ENCODE measurements around the gene KIFC1. TPM values are rescaled to one million over a fixed set of nuclear protein-coding genes. Genes with fewer than 3 reads are reported as not detected.

Gene KIFC1
- total and polyA plus RNA-seq, 2 donors (not counting 1 experiment from before 2014, with no cell fraction given): 0.79 to 1.0 TPM

DNA sequence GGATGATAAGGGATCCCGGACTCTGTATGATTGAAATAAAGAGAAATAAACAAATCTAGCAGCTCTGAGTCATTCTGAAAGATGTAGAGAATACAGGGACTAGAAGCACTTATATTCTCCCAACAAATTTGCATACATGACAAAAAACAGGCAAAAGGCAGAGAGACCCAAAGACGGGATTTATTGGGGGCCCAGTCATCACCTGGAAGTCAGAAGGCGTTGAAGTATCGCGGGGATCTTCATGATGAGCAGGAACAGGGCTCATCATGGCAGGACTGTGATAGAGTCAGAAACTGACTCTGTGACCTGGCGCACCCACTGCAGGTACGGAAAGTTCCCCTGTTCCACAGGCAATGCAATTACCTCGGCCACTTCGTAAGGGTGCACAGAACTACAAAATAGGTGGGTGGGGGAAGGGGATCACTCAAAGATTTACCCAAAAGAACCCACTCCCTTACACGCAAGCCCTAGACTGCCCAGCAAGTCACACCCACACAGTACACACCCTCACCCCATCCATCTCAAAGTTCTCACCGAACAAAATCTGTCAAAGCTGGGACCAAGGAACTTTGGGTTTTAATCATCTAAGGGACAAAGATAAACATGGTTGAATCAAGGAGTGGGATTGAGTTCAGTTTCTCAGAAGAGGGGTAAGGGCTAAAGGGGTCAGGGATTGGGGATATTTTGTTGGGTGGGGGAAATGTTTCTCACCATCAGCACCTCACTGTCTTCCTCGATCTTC, 24.9 kb downstream of the KIFC1 start:
- POLR2A ChIA-PET: interaction anchor here (1.3 kb wide), 1 partner anchor 154 kb away, joined by 4 read pairs; no protein-coding TSS in a partner anchor
- intact Hi-C loops (cut with micrococcal nuclease): no loop called here

More for the DNA sequence above, 24.9 kb downstream of the KIFC1 start:
- Mint-ChIP-seq H3K4me1 (peaks cover 75% of the 10 kb centered on the region), H3K27ac (peak overlapping the region; percentile 97), H3K4me3 (peak overlapping the region; percentile 96), H3K27me3 (peaks cover 4% of the 10 kb centered on the region), H3K9me3 (ENCODE audit: insufficient read depth) (no peaks in the 10 kb centered on the region)
- ATAC-seq (ENCODE audit: low read depth) (no peak), DNase-seq (peak; percentile 46)
- Histone ChIP-seq H3K9me3 (ENCODE audit: control extremely low read depth in 1 of 3, control insufficient read depth in 2 of 3, insufficient read depth in 1 of 3, low read length in 2 of 3) (no peaks in the 10 kb centered on the region), H3K27ac (ENCODE audit: low read length in 2 of 2) (peak overlapping the region; percentile 89 to 93), H3K36me3 (replicated peaks in 1 of 2; ENCODE audit: control extremely low read depth in 1 of 2, control insufficient read depth in 1 of 2, extremely low read depth in 1 of 2, insufficient read depth in 2 of 2, low read length in 1 of 2) (peaks cover 0 to 44% of the 10 kb centered on the region in 2 experiments), H2AFZ (ENCODE audit: insufficient read depth, low read depth, low read length, poor library complexity, severe bottlenecking) (peak overlapping the region; percentile 64), H3K27me3 (replicated peaks in 1 of 4; ENCODE audit: control extremely low read depth in 1 of 4, control insufficient read depth in 3 of 4, insufficient read depth in 4 of 4, low read length in 3 of 4) (peaks cover 0 to 3% (median 0%) of the 10 kb centered on the region in 4 experiments), H3K4me1 (ENCODE audit: control insufficient read depth in 2 of 2, insufficient read depth in 2 of 2, low read length in 2 of 2) (peaks cover 55 to 80% of the 10 kb centered on the region in 2 donors), H4K20me1 (ENCODE audit: control insufficient read depth, insufficient read depth, low read length, poor library complexity, severe bottlenecking) (peaks cover 13% of the 10 kb centered on the region), H3K4me3 (ENCODE audit: control extremely low read depth in 1 of 5, extremely low read depth in 1 of 5, insufficient read depth in 1 of 5, low read depth in 2 of 5, low read length in 4 of 5) (peak overlapping the region in 4 of 5 experiments; percentile 68 to 84 (median 74)), H3K4me2 (replicated peaks; ENCODE audit: low read depth, low read length, poor library complexity, severe bottlenecking) (peak overlapping the region; percentile 92), H3K9ac (ENCODE audit: low read length) (peak overlapping the region; percentile 89), H3K79me2 (ENCODE audit: control insufficient read depth, insufficient read depth, low read length) (peaks cover 43% of the 10 kb centered on the region)
- TF ChIP-seq EZH2 (IDR thresholded peaks at IDR 0.05; ENCODE audit: borderline replicate concordance, insufficient read depth, low read depth, low read length, poor library complexity, severe bottlenecking): no peak
- TF ChIP-seq, protein P1, sequence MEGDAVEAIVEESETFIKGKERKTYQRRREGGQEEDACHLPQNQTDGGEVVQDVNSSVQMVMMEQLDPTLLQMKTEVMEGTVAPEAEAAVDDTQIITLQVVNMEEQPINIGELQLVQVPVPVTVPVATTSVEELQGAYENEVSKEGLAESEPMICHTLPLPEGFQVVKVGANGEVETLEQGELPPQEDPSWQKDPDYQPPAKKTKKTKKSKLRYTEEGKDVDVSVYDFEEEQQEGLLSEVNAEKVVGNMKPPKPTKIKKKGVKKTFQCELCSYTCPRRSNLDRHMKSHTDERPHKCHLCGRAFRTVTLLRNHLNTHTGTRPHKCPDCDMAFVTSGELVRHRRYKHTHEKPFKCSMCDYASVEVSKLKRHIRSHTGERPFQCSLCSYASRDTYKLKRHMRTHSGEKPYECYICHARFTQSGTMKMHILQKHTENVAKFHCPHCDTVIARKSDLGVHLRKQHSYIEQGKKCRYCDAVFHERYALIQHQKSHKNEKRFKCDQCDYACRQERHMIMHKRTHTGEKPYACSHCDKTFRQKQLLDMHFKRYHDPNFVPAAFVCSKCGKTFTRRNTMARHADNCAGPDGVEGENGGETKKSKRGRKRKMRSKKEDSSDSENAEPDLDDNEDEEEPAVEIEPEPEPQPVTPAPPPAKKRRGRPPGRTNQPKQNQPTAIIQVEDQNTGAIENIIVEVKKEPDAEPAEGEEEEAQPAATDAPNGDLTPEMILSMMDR (IDR thresholded peaks at IDR 0.05): no peak
- WGBS (ENCODE audit: insufficient coverage): 74% methylated on average over 6 of the region's 12 CpGs
- CTCF ChIA-PET: interaction anchor here (1.7 kb wide), 1 partner anchor 139 kb away, joined by 5 read pairs; the partner anchor contains the start of gene B3GALT4

Measured in B cell (primary cell).